Ovary (tissue), 3 donors: Measurements from ENCODE around the gene ADPRHL1.

Experiments used
- CTCF ChIP-seq, 3 donors: fragments of 450-650 bp in 2 of 3; fragments of 200-600 bp in 1 of 3; IDR thresholded peaks; one replicate each; pipeline versions ENCODE4 v1.5.1 to v1.8.0; 2016 to 2022; ENCODE audit warnings: antibody characterized with exemption in 3 of 3, mild to moderate bottlenecking in 1 of 3
- EP300 ChIP-seq: sonication (generic); formaldehyde crosslinking; IDR thresholded peaks from one replicate; pipeline ENCODE4 v1.6.1; 2017; ENCODE audit warnings: antibody characterized with exemption
- donor health status: DM: no; HTN: no; CAD: no.

DNA sequence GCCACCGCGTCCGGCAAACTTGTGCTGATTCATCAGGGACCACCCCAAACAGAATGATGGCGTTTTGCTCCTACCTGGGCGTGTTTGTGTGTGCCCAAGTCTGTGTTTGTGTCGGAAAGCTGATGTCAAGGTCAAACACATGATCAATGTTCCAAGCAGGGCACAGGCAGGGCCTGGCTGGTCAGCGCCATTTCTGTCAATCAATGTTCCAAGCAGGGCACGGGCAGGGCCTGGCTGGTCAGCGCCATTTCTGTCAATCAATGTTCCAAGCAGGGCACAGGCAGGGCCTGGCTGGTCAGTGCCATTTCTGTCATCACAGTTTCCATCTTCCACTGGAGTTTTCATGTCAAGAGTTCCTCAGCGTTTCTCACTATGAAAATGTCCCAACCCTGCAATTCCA lies 74.5 kb downstream of the ADPRHL1 start:
- TF ChIP-seq CTCF (IDR thresholded peaks at IDR 0.05) = no peak
- TF ChIP-seq EP300 = no peak
